BLaER1 (cell line): ENCODE results near the gene DIO2.

Source experiments
- H3K27ac ChIP-seq: shearing (Covaris generic); formaldehyde crosslinking; 2 replicates; pipeline ENCODE4 v1.8.1; 2022
- H3K27me3 ChIP-seq: shearing (Covaris generic); formaldehyde crosslinking; 2 replicates; pipeline ENCODE4 v1.8.1; 2022
- H3K36me3 ChIP-seq: shearing (Covaris generic); formaldehyde crosslinking; 2 replicates; pipeline ENCODE4 v1.8.1; 2022
- H3K4me1 ChIP-seq: shearing (Covaris generic); formaldehyde crosslinking; 2 replicates; pipeline ENCODE4 v1.8.1; 2022
- H3K4me2 ChIP-seq: shearing (Covaris generic); formaldehyde crosslinking; 2 replicates; pipeline ENCODE4 v1.8.1; 2022
- H3K4me3 ChIP-seq: shearing (Covaris generic); formaldehyde crosslinking; 2 replicates; pipeline ENCODE4 v1.8.1; 2022
- H3K9ac ChIP-seq: shearing (Covaris generic); formaldehyde crosslinking; 2 replicates; pipeline ENCODE4 v1.8.1; 2022
- H3K9me3 ChIP-seq: shearing (Covaris generic); formaldehyde crosslinking; 2 replicates; pipeline ENCODE4 v1.8.1; 2022
- H4K20me1 ChIP-seq: shearing (Covaris generic); formaldehyde crosslinking; 2 replicates; pipeline ENCODE4 v1.8.1; 2022
- Cebpa-rat ChIP-seq: shearing (Covaris generic); IDR thresholded peaks from 2 replicates; pipeline ENCODE4 v1.8.1; 2022

The DIO2 gene

GRCh38 chr14:80215081-80215480, 3.8 kb upstream of the DIO2 start:
- Histone ChIP-seq H3K4me2 (no peak overlapping the region), H4K20me1 (no peaks in the 10 kb centered on the region), H3K27me3 (no peaks in the 10 kb centered on the region), H3K4me3 (no peak overlapping the region), H3K36me3 (no peaks in the 10 kb centered on the region), H3K9ac (no peak overlapping the region), H3K9me3 (no peaks in the 10 kb centered on the region), H3K27ac (no peak overlapping the region), H3K4me1 (no peaks in the 10 kb centered on the region)
- TF ChIP-seq Cebpa-rat: no peak

- no peaks in the 10 kb centered on the region for H3K27me3 ChIP-seq
- H4K20me1 ChIP-seq: no peaks in the 10 kb centered on the region
- no peaks in the 10 kb centered on the region for H3K4me1 ChIP-seq
- no peak overlapping the region for H3K4me2 ChIP-seq
- TF ChIP-seq Cebpa-rat: no peak
- no peaks in the 10 kb centered on the region for H3K9me3 ChIP-seq
- no peaks in the 10 kb centered on the region for H3K36me3 ChIP-seq
- no peak overlapping the region for H3K4me3 ChIP-seq
- no peak overlapping the region for H3K27ac ChIP-seq
- no peak overlapping the region for H3K9ac ChIP-seq
Measured at GRCh38 chr14:80213602-80214001, 2.3 kb upstream of the DIO2 start.

GRCh38 chr14:80212023-80212397, 706 bp upstream of the DIO2 start:
- TF ChIP-seq Cebpa-rat: no peak

GRCh38 chr14:80208461-80208860, 2.8 kb downstream of the DIO2 start:
- Histone ChIP-seq H3K4me1 (no peaks in the 10 kb centered on the region), H3K27ac (no peak overlapping the region), H3K36me3 (no peaks in the 10 kb centered on the region), H4K20me1 (no peaks in the 10 kb centered on the region), H3K9ac (no peak overlapping the region), H3K4me2 (no peak overlapping the region), H3K27me3 (no peaks in the 10 kb centered on the region), H3K9me3 (no peaks in the 10 kb centered on the region), H3K4me3 (no peak overlapping the region)
- no peak for TF ChIP-seq Cebpa-rat

More at GRCh38 chr14:80212023-80212397, 706 bp upstream of the DIO2 start:
- H3K9ac ChIP-seq: no peak overlapping the region
- H3K9me3 ChIP-seq: no peaks in the 10 kb centered on the region
- H4K20me1 ChIP-seq: no peaks in the 10 kb centered on the region
- H3K27me3 ChIP-seq: no peaks in the 10 kb centered on the region
- no peaks in the 10 kb centered on the region for H3K4me1 ChIP-seq
- H3K36me3 ChIP-seq: no peaks in the 10 kb centered on the region
- no peak overlapping the region for H3K4me2 ChIP-seq
- no peak overlapping the region for H3K4me3 ChIP-seq
- H3K27ac ChIP-seq: no peak overlapping the region

- H3K36me3 ChIP-seq: no peaks in the 10 kb centered on the region
- no peak for TF ChIP-seq Cebpa-rat
- H3K4me3 ChIP-seq: no peak overlapping the region
- H4K20me1 ChIP-seq: no peaks in the 10 kb centered on the region
- H3K9ac ChIP-seq: no peak overlapping the region
- H3K27me3 ChIP-seq: no peaks in the 10 kb centered on the region
- H3K4me1 ChIP-seq: no peaks in the 10 kb centered on the region
- H3K27ac ChIP-seq: no peak overlapping the region
- H3K9me3 ChIP-seq: peaks cover 4% of the 10 kb centered on the region; the same call in 1 of the 2 replicates
- no peak overlapping the region for H3K4me2 ChIP-seq
Measured at GRCh38 chr14:80206351-80207080, 4.8 kb downstream of the DIO2 start.

GRCh38 chr14:80202888-80203562, 8.3 kb downstream of the DIO2 start:
- Histone ChIP-seq H3K4me2 (no peak overlapping the region), H3K36me3 (no peaks in the 10 kb centered on the region), H3K27me3 (no peaks in the 10 kb centered on the region), H3K4me3 (no peak overlapping the region), H3K4me1 (no peaks in the 10 kb centered on the region), H4K20me1 (no peaks in the 10 kb centered on the region), H3K9ac (no peak overlapping the region), H3K27ac (no peak overlapping the region), H3K9me3 (peaks cover 4% of the 10 kb centered on the region; the same call in 1 of the 2 replicates)
- no peak for TF ChIP-seq Cebpa-rat

- Histone ChIP-seq H3K9ac (no peak overlapping the region), H4K20me1 (no peaks in the 10 kb centered on the region), H3K27ac (no peak overlapping the region), H3K36me3 (no peaks in the 10 kb centered on the region), H3K4me2 (no peak overlapping the region), H3K27me3 (no peaks in the 10 kb centered on the region), H3K4me1 (no peaks in the 10 kb centered on the region), H3K9me3 (peaks cover 4% of the 10 kb centered on the region; the same call in 1 of the 2 replicates), H3K4me3 (no peak overlapping the region)
- TF ChIP-seq Cebpa-rat: no peak
Measured at GRCh38 chr14:80200093-80200492, 11.2 kb downstream of the DIO2 start.

- Histone ChIP-seq H3K4me1 (no peaks in the 10 kb centered on the region), H3K27ac (no peak overlapping the region), H3K9ac (no peak overlapping the region), H3K27me3 (no peaks in the 10 kb centered on the region), H3K9me3 (no peaks in the 10 kb centered on the region), H3K36me3 (no peaks in the 10 kb centered on the region), H3K4me3 (no peak overlapping the region), H3K4me2 (no peak overlapping the region), H4K20me1 (no peaks in the 10 kb centered on the region)
- no peak for TF ChIP-seq Cebpa-rat
Measured at GRCh38 chr14:80188571-80188970, 22.7 kb downstream of the DIO2 start.

GRCh38 chr14:80186301-80186800, 25.0 kb downstream of the DIO2 start:
- Histone ChIP-seq H3K9ac (no peak overlapping the region), H3K4me1 (no peaks in the 10 kb centered on the region), H3K36me3 (no peaks in the 10 kb centered on the region), H3K27ac (no peak overlapping the region), H3K4me3 (no peak overlapping the region), H3K4me2 (no peak overlapping the region), H3K27me3 (no peaks in the 10 kb centered on the region), H4K20me1 (no peaks in the 10 kb centered on the region), H3K9me3 (no peaks in the 10 kb centered on the region)
- TF ChIP-seq Cebpa-rat: no peak

GRCh38 chr14:80176893-80177292, 34.4 kb downstream of the DIO2 start:
- H4K20me1 ChIP-seq: no peaks in the 10 kb centered on the region
- H3K27me3 ChIP-seq: no peaks in the 10 kb centered on the region
- TF ChIP-seq Cebpa-rat: no peak
- H3K4me1 ChIP-seq: no peaks in the 10 kb centered on the region
- H3K36me3 ChIP-seq: no peaks in the 10 kb centered on the region
- H3K9me3 ChIP-seq: no peaks in the 10 kb centered on the region
- H3K4me3 ChIP-seq: no peak overlapping the region
- no peak overlapping the region for H3K4me2 ChIP-seq
- no peak overlapping the region for H3K27ac ChIP-seq
- no peak overlapping the region for H3K9ac ChIP-seq
